Nephron (organoid): Measurements from ENCODE around the gene CAMTA2.
A peak's percentile ranks its signal among the peaks of the same experiment; 100 is the strongest.

Experiments
- H3K27ac Mint-ChIP-seq, 3 experiments: 2 replicates each; pipeline ENCODE4 v1.8.0; 2020; ENCODE audit warnings: mixed read lengths in 3 of 3, mild to moderate bottlenecking in 2 of 3, moderate library complexity in 1 of 3
- H3K27me3 Mint-ChIP-seq: 2 replicates; pipeline ENCODE4 v1.8.0; 2021; ENCODE audit warnings: low read depth, mild to moderate bottlenecking, moderate library complexity, mixed read lengths
- H3K36me3 Mint-ChIP-seq: 2 replicates; pipeline ENCODE4 v1.8.0; 2020; ENCODE audit warnings: low read depth, mixed read lengths
- H3K4me1 Mint-ChIP-seq: 2 replicates; pipeline ENCODE4 v1.8.0; 2020; ENCODE audit warnings: mixed read lengths
- H3K4me3 Mint-ChIP-seq, 3 experiments: 2 replicates each; pipeline ENCODE4 v1.8.0; 2020; ENCODE audit warnings: mild to moderate bottlenecking in 3 of 3, mixed read lengths in 3 of 3, moderate library complexity in 2 of 3
- H3K9me3 Mint-ChIP-seq: 2 replicates; pipeline ENCODE4 v1.8.0; 2020; ENCODE audit warnings: mixed read lengths
- CTCF ChIP-seq, 3 experiments: fragments of 200-600 bp; sonication (generic); IDR thresholded peaks; one replicate each; pipeline ENCODE4 v1.5.0; 2021; ENCODE audit warnings: antibody characterized with exemption in 3 of 3; ENCODE audit not compliant: unreplicated experiment in 3 of 3

Gene CAMTA2

GRCh38 chr17:5003214-5003867 is 15.9 kb upstream of the CAMTA2 start:
- Mint-ChIP-seq H3K27ac (no peak overlapping the region), H3K4me1 (peaks cover 18% of the 10 kb centered on the region)
- TF ChIP-seq CTCF (IDR thresholded peaks at IDR 0.05; ENCODE audit: unreplicated experiment in 3 of 3), result no peak

GRCh38 chr17:5002121-5002788 is 14.8 kb upstream of the CAMTA2 start:
- no peak overlapping the region for H3K27ac Mint-ChIP-seq
- H3K9me3 Mint-ChIP-seq, result no peaks in the 10 kb centered on the region
- peaks cover 18% of the 10 kb centered on the region for H3K4me1 Mint-ChIP-seq
- H3K36me3 Mint-ChIP-seq, result peaks cover 53% of the 10 kb centered on the region
- peak overlapping the region in 2 of 3 experiments; percentile 46 to 60 for H3K4me3 Mint-ChIP-seq
- no peaks in the 10 kb centered on the region for H3K27me3 Mint-ChIP-seq
- TF ChIP-seq CTCF (IDR thresholded peaks at IDR 0.05; ENCODE audit: unreplicated experiment in 3 of 3), result no peak

More at GRCh38 chr17:5003214-5003867, 15.9 kb upstream of the CAMTA2 start:
- peak overlapping the region in 1 of 3 experiments; percentile 43 for H3K4me3 Mint-ChIP-seq
- H3K27me3 Mint-ChIP-seq, result no peaks in the 10 kb centered on the region
- H3K9me3 Mint-ChIP-seq, result no peaks in the 10 kb centered on the region
- H3K36me3 Mint-ChIP-seq, result peaks cover 62% of the 10 kb centered on the region

GRCh38 chr17:5000237-5000639 is 12.8 kb upstream of the CAMTA2 start:
- Mint-ChIP-seq H3K9me3 (no peaks in the 10 kb centered on the region), H3K4me3 (peak overlapping the region; percentile 80 to 83 (median 82)), H3K36me3 (peaks cover 40% of the 10 kb centered on the region), H3K27ac (no peak overlapping the region), H3K27me3 (no peaks in the 10 kb centered on the region), H3K4me1 (peaks cover 22% of the 10 kb centered on the region)
- no peak for TF ChIP-seq CTCF (IDR thresholded peaks at IDR 0.05; ENCODE audit: unreplicated experiment in 3 of 3)

- Mint-ChIP-seq H3K27me3 (no peaks in the 10 kb centered on the region), H3K9me3 (no peaks in the 10 kb centered on the region), H3K36me3 (peaks cover 34% of the 10 kb centered on the region), H3K4me1 (peaks cover 22% of the 10 kb centered on the region), H3K4me3 (peak overlapping the region; percentile 80 to 83 (median 82)), H3K27ac (peak overlapping the region; percentile 29 to 78 (median 50))
- TF ChIP-seq CTCF (IDR thresholded peaks at IDR 0.05; ENCODE audit: unreplicated experiment in 3 of 3), result no peak
These were observed 12.1 kb upstream of the CAMTA2 start for GRCh38 chr17:4999430-5000093.

- H3K4me3 Mint-ChIP-seq, result peak overlapping the region; percentile 80 to 83 (median 82)
These were observed 11.4 kb upstream of the CAMTA2 start for GRCh38 chr17:4998732-4999429.

More at GRCh38 chr17:4998732-4999429, 11.4 kb upstream of the CAMTA2 start:
- TF ChIP-seq CTCF (IDR thresholded peaks at IDR 0.05; ENCODE audit: unreplicated experiment in 3 of 3), result no peak
- H3K4me1 Mint-ChIP-seq, result peaks cover 22% of the 10 kb centered on the region
- no peaks in the 10 kb centered on the region for H3K9me3 Mint-ChIP-seq
- H3K27ac Mint-ChIP-seq, result peak overlapping the region; percentile 29 to 78 (median 50)
- H3K27me3 Mint-ChIP-seq, result no peaks in the 10 kb centered on the region
- peaks cover 27% of the 10 kb centered on the region for H3K36me3 Mint-ChIP-seq
